ENCODE results near the gene ASTN2. TPM values are rescaled to one million over a fixed set of nuclear protein-coding genes. Genes with fewer than 3 reads are reported as not detected.

ASTN2 gene
- total and polyA plus RNA-seq, 3 donors from 2014 or later: 55.7 to 157 (median 117) TPM

DNA sequence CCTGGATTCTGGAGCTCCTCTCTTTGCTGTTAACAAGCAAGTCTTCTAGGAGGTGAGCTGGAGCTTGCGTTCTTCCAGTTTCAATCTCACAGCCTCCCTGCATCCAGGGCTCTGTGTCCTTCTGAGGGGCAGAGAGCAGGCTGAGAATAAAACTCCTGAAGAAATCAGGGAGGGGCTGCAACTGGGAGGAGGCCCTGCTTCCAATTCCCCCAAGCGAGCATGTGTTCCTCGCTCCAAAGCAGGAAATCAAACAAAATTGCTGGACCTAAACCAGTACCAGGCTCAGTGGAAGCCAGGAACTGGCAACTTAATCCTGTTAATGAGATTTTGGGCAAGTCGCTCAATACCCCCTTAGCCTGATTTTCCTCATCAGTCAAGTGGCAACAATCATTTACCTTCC is 181.8 kb downstream of the ASTN2 start:
- no peak for TF ChIP-seq POLR2A (IDR thresholded peaks at IDR 0.05)
- TF ChIP-seq, protein P1, sequence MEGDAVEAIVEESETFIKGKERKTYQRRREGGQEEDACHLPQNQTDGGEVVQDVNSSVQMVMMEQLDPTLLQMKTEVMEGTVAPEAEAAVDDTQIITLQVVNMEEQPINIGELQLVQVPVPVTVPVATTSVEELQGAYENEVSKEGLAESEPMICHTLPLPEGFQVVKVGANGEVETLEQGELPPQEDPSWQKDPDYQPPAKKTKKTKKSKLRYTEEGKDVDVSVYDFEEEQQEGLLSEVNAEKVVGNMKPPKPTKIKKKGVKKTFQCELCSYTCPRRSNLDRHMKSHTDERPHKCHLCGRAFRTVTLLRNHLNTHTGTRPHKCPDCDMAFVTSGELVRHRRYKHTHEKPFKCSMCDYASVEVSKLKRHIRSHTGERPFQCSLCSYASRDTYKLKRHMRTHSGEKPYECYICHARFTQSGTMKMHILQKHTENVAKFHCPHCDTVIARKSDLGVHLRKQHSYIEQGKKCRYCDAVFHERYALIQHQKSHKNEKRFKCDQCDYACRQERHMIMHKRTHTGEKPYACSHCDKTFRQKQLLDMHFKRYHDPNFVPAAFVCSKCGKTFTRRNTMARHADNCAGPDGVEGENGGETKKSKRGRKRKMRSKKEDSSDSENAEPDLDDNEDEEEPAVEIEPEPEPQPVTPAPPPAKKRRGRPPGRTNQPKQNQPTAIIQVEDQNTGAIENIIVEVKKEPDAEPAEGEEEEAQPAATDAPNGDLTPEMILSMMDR (IDR thresholded peaks at IDR 0.05): no peak

DNA sequence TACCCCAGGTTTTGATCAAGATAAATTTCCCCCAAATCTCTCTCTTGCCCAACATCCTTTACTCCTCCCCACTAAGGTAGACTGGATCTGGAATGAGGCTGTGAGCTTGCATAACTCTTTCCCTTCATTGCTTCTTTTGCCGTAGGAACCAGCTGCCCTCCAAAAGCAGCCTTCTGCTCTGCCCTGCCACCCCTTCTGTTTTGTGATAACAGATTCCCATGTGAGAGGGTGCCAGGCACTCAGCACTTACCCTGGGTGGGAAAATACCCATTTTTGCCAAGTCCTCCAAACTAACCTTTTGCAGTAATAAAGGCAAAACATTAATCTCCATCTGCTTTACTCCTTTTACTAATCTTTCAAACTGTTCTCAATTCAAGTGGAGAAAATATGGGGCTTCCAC is 182.6 kb downstream of the ASTN2 start:
- no peak for DNase-seq
- H3K36me3 ChIP-seq (ENCODE audit: low read depth, missing control alignments): no peaks in the 10 kb centered on the region
- H3K4me1 ChIP-seq: no peaks in the 10 kb centered on the region
- no peak overlapping the region for H3K4me3 ChIP-seq
- H3K9me3 ChIP-seq: no peaks in the 10 kb centered on the region
- no peak for TF ChIP-seq POLR2A (IDR thresholded peaks at IDR 0.05)
- TF ChIP-seq, protein P1 (IDR thresholded peaks at IDR 0.05): no peak
- intact Hi-C loops (cut with DNase I; ENCODE audit: low total_unique reads): no loop called here
- no peaks in the 10 kb centered on the region for H3K27me3 ChIP-seq
- 67 to 79% methylated on average over 1 of the region's 1 CpG for WGBS, 2 donors
- no peak overlapping the region for H3K27ac ChIP-seq

More for the DNA sequence above, 181.8 kb downstream of the ASTN2 start:
- H3K9me3 ChIP-seq: no peaks in the 10 kb centered on the region
- no peak overlapping the region for H3K27ac ChIP-seq
- no peaks in the 10 kb centered on the region for H3K4me1 ChIP-seq
- H3K4me3 ChIP-seq: no peak overlapping the region
- 46 to 77% methylated on average over 3 to 4 of the region's 4 CpGs for WGBS, 2 donors
- no peaks in the 10 kb centered on the region for H3K27me3 ChIP-seq
- intact Hi-C loops (cut with DNase I; ENCODE audit: low total_unique reads): no loop called here
- no peak for DNase-seq
- no peaks in the 10 kb centered on the region for H3K36me3 ChIP-seq (ENCODE audit: low read depth, missing control alignments)

DNA sequence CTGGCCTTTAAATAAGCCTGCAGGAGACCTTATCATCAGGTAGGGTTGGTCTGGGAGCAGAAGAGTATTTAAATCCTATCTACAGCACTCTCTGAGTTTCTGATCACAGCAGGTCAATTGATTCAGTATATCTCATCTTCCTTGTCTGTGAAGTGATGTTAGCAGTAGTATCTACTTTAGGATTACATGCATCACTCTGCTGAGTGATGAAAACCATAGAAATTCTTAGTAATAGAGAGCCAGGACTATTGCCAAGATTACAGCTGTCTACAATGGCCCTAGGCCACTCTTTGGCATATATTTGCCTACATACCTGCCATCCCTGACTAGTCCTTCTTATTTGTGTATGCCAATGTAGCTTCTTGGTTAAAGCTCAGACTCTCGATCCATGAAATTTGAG is 183.8 kb downstream of the ASTN2 start:
- WGBS, 2 donors: 0% methylated on average over 1 of the region's 1 CpG
- no peak for DNase-seq

DNA sequence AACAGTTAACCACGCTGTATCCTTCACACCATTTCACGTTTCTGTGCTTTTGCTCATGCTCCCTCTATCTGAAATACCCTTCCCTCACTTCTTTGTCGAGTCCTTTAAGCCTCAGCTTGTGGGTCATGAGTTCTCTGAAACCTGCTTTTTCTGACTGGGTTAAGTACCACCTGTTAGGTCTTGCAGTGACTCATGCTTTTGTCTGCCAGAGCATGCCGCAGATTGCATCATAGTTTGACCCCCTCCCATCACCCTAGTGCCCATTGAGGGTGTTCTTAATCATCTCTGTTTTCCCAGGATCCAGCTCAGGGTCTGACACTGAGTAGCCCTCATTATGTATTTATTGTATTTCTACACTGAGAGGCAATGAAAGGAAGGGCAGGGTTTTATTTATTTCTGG is 190.2 kb downstream of the ASTN2 start:
- intact Hi-C loops (cut with DNase I; ENCODE audit: low total_unique reads): no loop called here
- Histone ChIP-seq H3K27me3 (no peaks in the 10 kb centered on the region), H3K36me3 (ENCODE audit: low read depth, missing control alignments) (no peaks in the 10 kb centered on the region), H3K4me1 (no peaks in the 10 kb centered on the region), H3K4me3 (no peak overlapping the region), H3K27ac (no peak overlapping the region), H3K9me3 (no peaks in the 10 kb centered on the region)
- no peak for DNase-seq
- TF ChIP-seq POLR2A (IDR thresholded peaks at IDR 0.05): no peak
- TF ChIP-seq, protein P1 (IDR thresholded peaks at IDR 0.05): no peak
- 65 to 73% methylated on average over 4 of the region's 4 CpGs for WGBS, 2 donors

More for the DNA sequence above, 183.8 kb downstream of the ASTN2 start:
- Histone ChIP-seq H3K4me3 (no peak overlapping the region), H3K36me3 (ENCODE audit: low read depth, missing control alignments) (no peaks in the 10 kb centered on the region), H3K4me1 (no peaks in the 10 kb centered on the region), H3K9me3 (no peaks in the 10 kb centered on the region), H3K27ac (no peak overlapping the region), H3K27me3 (no peaks in the 10 kb centered on the region)
- TF ChIP-seq, protein P1 (IDR thresholded peaks at IDR 0.05): no peak
- TF ChIP-seq POLR2A (IDR thresholded peaks at IDR 0.05): no peak
- intact Hi-C loops (cut with DNase I; ENCODE audit: low total_unique reads): no loop called here

DNA sequence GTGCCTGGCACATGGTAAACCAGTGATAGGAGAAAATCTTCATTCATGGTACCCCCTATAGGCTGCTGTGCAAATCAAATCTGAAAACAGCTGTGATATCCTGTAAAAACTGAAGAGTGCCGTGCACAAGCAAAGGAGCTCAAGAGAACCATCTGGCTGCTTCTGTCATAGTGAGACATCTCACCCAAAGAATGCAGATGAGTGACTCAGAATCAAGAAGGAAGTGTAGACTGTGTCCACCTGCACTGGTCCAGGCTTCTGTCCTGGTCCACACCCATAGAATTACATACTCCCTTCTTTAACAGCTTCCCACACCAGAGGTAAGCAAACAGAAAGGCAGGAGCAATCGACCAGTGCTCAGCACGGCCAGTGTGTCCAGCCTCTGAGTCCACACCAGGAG is 195.9 kb downstream of the ASTN2 start:
- Histone ChIP-seq H3K4me3 (no peak overlapping the region), H3K27ac (no peak overlapping the region), H3K4me1 (no peaks in the 10 kb centered on the region), H3K36me3 (ENCODE audit: low read depth, missing control alignments) (no peaks in the 10 kb centered on the region), H3K27me3 (no peaks in the 10 kb centered on the region), H3K9me3 (no peaks in the 10 kb centered on the region)
- 79 to 82% methylated on average over 3 of the region's 3 CpGs for WGBS, 2 donors
- TF ChIP-seq POLR2A (IDR thresholded peaks at IDR 0.05): no peak
- TF ChIP-seq, protein P1 (IDR thresholded peaks at IDR 0.05): no peak
- no peak for DNase-seq
- intact Hi-C loops (cut with DNase I; ENCODE audit: low total_unique reads): no loop called here

Measured in testis (tissue), 3 donors.